K562 (cell line): Measurements from ENCODE around the gene KAZN. TPM values are rescaled to one million over a fixed set of nuclear protein-coding genes. Genes with fewer than 3 reads are reported as not detected.

Experiments
- ATAC-seq: fragments of 200-7000 bp; cut with Tn5 transposase; 3 replicates; pipeline ENCODE4 v1.9.1; 2020; ENCODE audit warnings: moderate library complexity
- BruUV-seq: library from RNA; stranded (reverse); fragments of 400-500 nt; replicated peaks from 2 replicates; lab custom pipeline; 2021; lab: Mats Ljungman, UMichigan
- CTCF ChIA-PET: fragments of 300-600 bp; formaldehyde crosslinking; extraction: SDS; loops from one replicate; lab custom pipeline; 2021; ENCODE audit warnings: low intra/inter-chr PET ratio; lab: Yijun Ruan, JAX
- POLR2A ChIA-PET: fragments of 300-600, 350-650 bp; sonication (Branson Sonifier 250); formaldehyde crosslinking; extraction: SDS; loops from one replicate; lab custom pipeline; 2021; ENCODE audit warnings: antibody characterized with exemption, inconsistent platforms; lab: Yijun Ruan, JAX
- DNase-seq, 4 experiments: peaks; one replicate each; pipeline versions ENCODE4 v3.0.0 to v3.0.0-alpha.2; 2011 to 2018; ENCODE audit warnings: low spot score in 3 of 4, mixed read lengths in 3 of 4; ENCODE audit errors: extremely low read depth in 1 of 4
- FAIRE-seq: peaks from 2 replicates; lab custom pipeline; 2011; peaks lifted over from hg19 to GRCh38; lab: Jason Lieb, UNC
- H2AFZ ChIP-seq: 2 replicates; pipeline ENCODE4 v1.6.0; 2011; ENCODE audit warnings: low read depth, low read length, control low read depth, inconsistent platforms
- H3K27ac ChIP-seq: fragments of 200-600 bp; 3 replicates; pipeline ENCODE4 v1.8.0; 2011; ENCODE audit warnings: low read depth, mild to moderate bottlenecking, control low read depth, inconsistent platforms, low read length, moderate library complexity, mixed read lengths; ENCODE audit errors: extremely low read depth
- H3K27me3 ChIP-seq, 2 experiments: fragments of 300-600 bp in 1 of 2; 2 replicates in 1 of 2; 3 replicates in 1 of 2; pipeline versions ENCODE4 v1.6.0 to v1.8.0; 2011; ENCODE audit warnings: inconsistent platforms in 2 of 2, low read length in 2 of 2, mild to moderate bottlenecking in 1 of 2, mixed read lengths in 1 of 2, moderate library complexity in 1 of 2; ENCODE audit not compliant: control insufficient read depth in 2 of 2, insufficient read depth in 2 of 2
- H3K36me3 ChIP-seq: fragments of 300-600 bp; 3 replicates; pipeline ENCODE4 v1.8.0; 2011; ENCODE audit warnings: mild to moderate bottlenecking, low read length, inconsistent platforms; ENCODE audit not compliant: control insufficient read depth, insufficient read depth
- H3K4me1 ChIP-seq, 2 experiments: fragments of 200-600 bp in 1 of 2; replicated peaks in 1 of 2; 2 replicates in 1 of 2; 3 replicates in 1 of 2; pipeline versions ENCODE4 v1.5.1 to v1.8.0; 2011; ENCODE audit warnings: inconsistent platforms in 2 of 2, low read length in 2 of 2, mild to moderate bottlenecking in 1 of 2, mixed read lengths in 1 of 2, moderate library complexity in 1 of 2; ENCODE audit not compliant: control insufficient read depth in 2 of 2, insufficient read depth in 2 of 2
- H3K4me2 ChIP-seq: 2 replicates; pipeline ENCODE4 v1.6.1; 2011; ENCODE audit warnings: low read length, control low read depth, inconsistent platforms, mixed read lengths; ENCODE audit not compliant: insufficient read depth
- H3K4me3 ChIP-seq: fragments of 200-600 bp; sonication (generic), shearing (Covaris generic); 2 replicates; pipeline ENCODE4 v1.5.1; 2016; ENCODE audit warnings: control low read depth, inconsistent platforms
- H3K79me2 ChIP-seq: fragments of 200-600 bp; 3 replicates; pipeline ENCODE4 v1.8.0; 2011; ENCODE audit warnings: low read length, inconsistent platforms; ENCODE audit not compliant: control insufficient read depth, insufficient read depth
- H3K9ac ChIP-seq, 2 experiments: 2 replicates each; pipeline versions ENCODE4 v1.6.0 to v1.6.1; 2011; ENCODE audit warnings: low read depth in 2 of 2, low read length in 2 of 2, control low read depth in 1 of 2, inconsistent platforms in 1 of 2, mild to moderate bottlenecking in 1 of 2, mixed read lengths in 1 of 2; ENCODE audit not compliant: insufficient read depth in 1 of 2
- H3K9me1 ChIP-seq: one replicate; pipeline ENCODE4 v1.6.0; 2011; ENCODE audit warnings: inconsistent platforms, mild to moderate bottlenecking, low read length, moderate library complexity; ENCODE audit not compliant: control insufficient read depth, insufficient read depth
- H3K9me3 ChIP-seq: replicated peaks from 2 replicates; pipeline ENCODE4 v1.5.1; 2011; ENCODE audit warnings: low read depth, low read length, inconsistent platforms; ENCODE audit not compliant: control insufficient read depth, insufficient read depth
- H4K20me1 ChIP-seq: replicated peaks from 2 replicates; pipeline ENCODE4 v1.6.1; 2011; ENCODE audit warnings: low read length, inconsistent platforms, mixed read lengths; ENCODE audit not compliant: control insufficient read depth, insufficient read depth
- CBX2 ChIP-seq: fragments of 200-600 bp; sonication (generic); IDR thresholded peaks from one replicate; pipeline ENCODE4 v1.6.1; 2012; ENCODE audit warnings: mild to moderate bottlenecking, low read length, inconsistent platforms; ENCODE audit not compliant: insufficient read depth, poor library complexity, severe bottlenecking
- CHD2 ChIP-seq: IDR thresholded peaks from 2 replicates; pipeline ENCODE4 v1.6.1; 2011; ENCODE audit warnings: low read depth, low read length
- ELF2 ChIP-seq: fragments of 250-450 bp; sonication (Bioruptor Pico); IDR thresholded peaks from 2 replicates; pipeline ENCODE4 v1.5.0; 2021; ENCODE audit warnings: mild to moderate bottlenecking
- FOXJ2 ChIP-seq: fragments of 200-800 bp; sonication (Bioruptor generic); IDR thresholded peaks from 2 replicates; pipeline ENCODE4 v1.6.1; 2016; ENCODE audit warnings: missing genetic modification characterization, missing compliant biosample characterization
- FOXO4 ChIP-seq: fragments of 450-650 bp; formaldehyde crosslinking; IDR thresholded peaks from 2 replicates; pipeline ENCODE4 v1.4.0; 2020; ENCODE audit warnings: mild to moderate bottlenecking, moderate library complexity
- GABPB2 ChIP-seq: fragments of 250-450 bp; sonication (Bioruptor Pico); conservative IDR thresholded peaks from 2 replicates; pipeline ENCODE4 v1.5.1; 2021; ENCODE audit warnings: mild to moderate bottlenecking
- HDAC6 ChIP-seq: IDR thresholded peaks from 2 replicates; pipeline ENCODE4 v1.6.1; 2012; ENCODE audit warnings: low read depth, mild to moderate bottlenecking, control low read depth, inconsistent platforms, low read length, moderate library complexity
- HLTF ChIP-seq: fragments of 450-650 bp; IDR thresholded peaks from 2 replicates; pipeline ENCODE4 v1.6.1; 2016
- PRMT5 ChIP-seq: sonication (generic); formaldehyde crosslinking; IDR thresholded peaks from 2 replicates; pipeline ENCODE4 v1.5.0; 2020; ENCODE audit warnings: missing genetic modification reagents
- RBFOX2 ChIP-seq: fragments of 200-400 bp; formaldehyde crosslinking; IDR thresholded peaks from 2 replicates; pipeline ENCODE4 v1.6.1; 2017; ENCODE audit warnings: low read depth, mild to moderate bottlenecking, low read length, moderate library complexity
- RBM14 ChIP-seq: fragments of 200-400 bp; formaldehyde crosslinking; IDR thresholded peaks from 2 replicates; pipeline ENCODE4 v1.6.1; 2018; ENCODE audit warnings: low read depth, mild to moderate bottlenecking, low read length, moderate library complexity, borderline replicate concordance; ENCODE audit not compliant: insufficient read depth
- SPI1 ChIP-seq: IDR thresholded peaks from 2 replicates; pipeline ENCODE4 v1.6.1; 2011; ENCODE audit warnings: low read depth, low read length, control low read depth, borderline replicate concordance
- SRF ChIP-seq, 2 experiments: fragments of 250-450, 450-650 bp in 1 of 2; sonication (Bioruptor Pico) in 1 of 2; sonication (generic) in 1 of 2; formaldehyde crosslinking; IDR thresholded peaks; 2 replicates each; pipeline versions ENCODE4 v1.5.0 to v1.5.1; 2020 to 2022; ENCODE audit warnings: mild to moderate bottlenecking in 1 of 2, missing genetic modification reagents in 1 of 2
- TRIM28 ChIP-seq: fragments of 450-650 bp; IDR thresholded peaks from 2 replicates; pipeline ENCODE4 v1.6.1; 2017
- XRCC3 ChIP-seq: fragments of 450-650 bp; IDR thresholded peaks from 2 replicates; pipeline ENCODE4 v1.6.1; 2017; ENCODE audit warnings: mild to moderate bottlenecking, moderate library complexity
- ZEB2 ChIP-seq: fragments of 450-650 bp; IDR thresholded peaks from 2 replicates; pipeline ENCODE4 v1.6.1; 2016
- ZMIZ1 ChIP-seq, 2 experiments: fragments of 150-350 bp in 1 of 2; IDR thresholded peaks; 2 replicates each; pipeline ENCODE4 v1.6.1; 2012 to 2016; ENCODE audit warnings: low read depth in 2 of 2, low read length in 2 of 2, mild to moderate bottlenecking in 1 of 2, moderate library complexity in 1 of 2
- ZNF212 ChIP-seq: fragments of 450-650 bp; formaldehyde crosslinking; IDR thresholded peaks from 2 replicates; pipeline ENCODE4 v1.4.0; 2020; ENCODE audit warnings: mild to moderate bottlenecking
- ZNF217 ChIP-seq: sonication (generic); formaldehyde crosslinking; IDR thresholded peaks from 2 replicates; pipeline ENCODE4 v1.8.0; 2022; ENCODE audit warnings: mild to moderate bottlenecking, missing genetic modification reagents
- ZNF274 ChIP-seq: IDR thresholded peaks from 2 replicates; pipeline ENCODE4 v1.6.1; 2011; ENCODE audit warnings: low read depth, mild to moderate bottlenecking, low read length, moderate library complexity, borderline replicate concordance
- ZNF41 ChIP-seq: fragments of 250-450 bp; sonication (Bioruptor Pico); conservative IDR thresholded peaks from 2 replicates; pipeline ENCODE4 v1.4.0; 2020; ENCODE audit warnings: mild to moderate bottlenecking
- ZNF445 ChIP-seq: fragments of 250-450 bp; sonication (Bioruptor Pico); IDR thresholded peaks from 2 replicates; pipeline ENCODE4 v1.4.0; 2020; ENCODE audit warnings: low read depth, mild to moderate bottlenecking, moderate library complexity
- WGBS: fragments of 100-300 bp; shearing (Covaris generic); methylation state at CpG from one replicate; pipeline ENCODE4 v1.1.6; 2016; ENCODE audit warnings: low coverage, mixed read lengths; ENCODE audit not compliant: insufficient coverage; ENCODE audit errors: missing lambda C conversion rate; 5-methylcytosine and 5-hydroxymethylcytosine counted together
- in situ Hi-C: fragments of 300-500 bp; cut with MboI; formaldehyde crosslinking; loops from 4 replicates; pipeline ENCODE4 v1.15.0; 2018; ENCODE audit warnings: inconsistent platforms, mixed read lengths
- intact Hi-C: fragments of 100-400 bp; cut with micrococcal nuclease; formaldehyde crosslinking; loops from 2 replicates; pipeline ENCODE4 v1.14.2; 2022
- polyA plus RNA-seq, 8 experiments: library from polyadenylated mRNA; depleted of rRNA in 4 of 8; stranded (reverse) in 5 of 8; unstranded in 3 of 8; fragments of >200 nt; fragmentation: Nextera tagmentation in 2 of 8; fragmentation: Illumina TruSeq in 1 of 8; extraction: Ambion mirVana in 2 of 8; extraction: Trizol in 1 of 8; gene quantifications; 2 replicates each; pipeline versions ENCODE4 v1.2.1 to v1.2.3, GENCODE V29; 2011 to 2014; ENCODE audit warnings: inconsistent platforms in 1 of 8, missing spikeins in 1 of 8
- total RNA-seq, 7 experiments: library from RNA; depleted of rRNA in 6 of 7; stranded (reverse); fragments of >200 nt in 6 of 7; fragmentation: Illumina TruSeq in 2 of 7; extraction: Trizol in 2 of 7; gene quantifications; 2 replicates each; pipeline versions ENCODE4 v1.2.1 to v1.2.3, GENCODE V29; 2011 to 2021; ENCODE audit warnings: low replicate concordance in 1 of 7

Gene KAZN
- total and polyA plus RNA-seq, 9 of the 15 experiments (the other 6 are each of a cell fraction or from before 2014, with no cell fraction given), result 2.1 to 21.6 (median 5.4) TPM

GRCh38 chr1:14806772-14807171 lies 208.3 kb downstream of the KAZN start:
- ATAC-seq (no peak), DNase-seq (no peak), FAIRE-seq (no peak)
- no peak overlapping the region for H3K9ac ChIP-seq
- no TSS peak for BruUV-seq
- no peak overlapping the region for H3K4me2 ChIP-seq
- ChIA-PET CTCF (no interaction called here), POLR2A (interaction anchor here (1.1 kb wide), 1 partner anchor 76 kb away, joined by 3 read pairs; no protein-coding TSS in a partner anchor)
- H3K36me3 ChIP-seq, result no peaks in the 10 kb centered on the region; the same call in 2 of the 3 replicates
- peaks cover 0 to 9% of the 10 kb centered on the region in 2 experiments; a peak in 3 of 5 replicates for H3K4me1 ChIP-seq
- H3K79me2 ChIP-seq, result no peaks in the 10 kb centered on the region
- peaks cover 20% of the 10 kb centered on the region for H3K9me3 ChIP-seq
- 13% methylated on average over 2 of the region's 2 CpGs for WGBS
- H3K27me3 ChIP-seq, result no peaks in the 10 kb centered on the region
- intact Hi-C loops (no loop called here), in situ Hi-C loops (no loop called here)
- no peaks in the 10 kb centered on the region for H3K9me1 ChIP-seq
- no peaks in the 10 kb centered on the region for H4K20me1 ChIP-seq
- H3K4me3 ChIP-seq, result no peak overlapping the region
- H3K27ac ChIP-seq, result no peak overlapping the region
- no peak overlapping the region for H2AFZ ChIP-seq
- TF ChIP-seq HLTF (peak; percentile 96), CBX2 (no peak), GABPB2 (CRISPR knock-in tag) (no peak), ZNF217 (no peak), RBM14 (no peak), TRIM28 (peak; percentile 99), RBFOX2 (no peak), ZNF445 (CRISPR knock-in tag) (peak; percentile 89), XRCC3 (peak; percentile 80), FOXO4 (CRISPR knock-in tag) (no peak), ZEB2 (0 out of 2 replicates have a peak, but pooled peaks have one; percentile 38), SPI1 (no peak), ELF2 (CRISPR knock-in tag) (no peak), ZNF274 (no peak), FOXJ2 (no peak), ZNF212 (no peak), SRF (CRISPR knock-in tag; IDR thresholded peaks at IDR 0.05) (no peak), PRMT5 (no peak), ZMIZ1 (IDR thresholded peaks at IDR 0.05; ENCODE audit: low read depth in 2 of 2, low read length in 2 of 2) (no peak), HDAC6 (no peak), CHD2 (no peak), ZNF41 (no peak)
